ENCODE measurements around the gene PLEKHA7. TPM values are rescaled to one million over a fixed set of nuclear protein-coding genes. Genes with fewer than 3 reads are reported as not detected.

The PLEKHA7 gene
- total RNA-seq, 1 experiment from 2014 or later, result 18.4 TPM

GRCh38 chr11:16999116-16999515 is 15.1 kb downstream of the PLEKHA7 start:
- Histone ChIP-seq H3K27me3 (ENCODE audit: low read length) (no peaks in the 10 kb centered on the region), H3K9me2 (replicated peaks; ENCODE audit: low read length) (no peaks in the 10 kb centered on the region), H3K9ac (ENCODE audit: low read length) (no peak overlapping the region), H4K20me1 (ENCODE audit: low read length) (no peaks in the 10 kb centered on the region), H3K36me3 (ENCODE audit: low read depth, low read length) (0 out of 2 replicates have a peak, but pooled peaks cover 3% of the 10 kb centered on the region), H3K27ac (ENCODE audit: low read length) (no peak overlapping the region), H3K4me2 (ENCODE audit: low read length) (no peak overlapping the region), H3F3A (ENCODE audit: low read length, unreplicated experiment) (no peaks in the 10 kb centered on the region), H3K79me2 (ENCODE audit: low read length) (peaks cover 10% of the 10 kb centered on the region), H3K9me3 (ENCODE audit: low read length) (no peaks in the 10 kb centered on the region), H2AFZ (ENCODE audit: low read length) (no peak overlapping the region), H3K4me1 (ENCODE audit: insufficient read depth, low read length) (peaks cover 3% of the 10 kb centered on the region; the same call in 1 of the 2 replicates), H3K4me3 (ENCODE audit: low read length) (no peak overlapping the region)
- no peak for TF ChIP-seq EZH2 (IDR thresholded peaks at IDR 0.05; ENCODE audit: low read length, unreplicated experiment)
- no peak for TF ChIP-seq EZH2phosphoT487 (IDR thresholded peaks at IDR 0.05; ENCODE audit: borderline replicate concordance, low read length)
- TF ChIP-seq CTCF (conservative IDR thresholded peaks at IDR 0.05; ENCODE audit: low read depth, low read length), result no peak
- ChIA-PET POLR2A (ENCODE audit: unreplicated experiment) (no interaction called here), CTCF (no interaction called here)
- intact Hi-C loops (cut with micrococcal nuclease), result no loop called here
- no TSS peak for BruUV-seq (replicated peaks)
- ATAC-seq (no peak), DNase-seq (no peak)

GRCh38 chr11:16997624-16998023 is 16.6 kb downstream of the PLEKHA7 start:
- intact Hi-C loops (cut with micrococcal nuclease), result no loop called here
- TF ChIP-seq CTCF (conservative IDR thresholded peaks at IDR 0.05; ENCODE audit: low read depth, low read length) (no peak), EZH2 (IDR thresholded peaks at IDR 0.05; ENCODE audit: low read length, unreplicated experiment) (no peak), EZH2phosphoT487 (IDR thresholded peaks at IDR 0.05; ENCODE audit: borderline replicate concordance, low read length) (no peak)
- H3K79me2 ChIP-seq (ENCODE audit: low read length), result no peaks in the 10 kb centered on the region
- no peak overlapping the region for H3K4me3 ChIP-seq (ENCODE audit: low read length)
- H3K27me3 ChIP-seq (ENCODE audit: low read length), result no peaks in the 10 kb centered on the region
- BruUV-seq (replicated peaks), result no TSS peak
- no peaks in the 10 kb centered on the region for H3F3A ChIP-seq (ENCODE audit: low read length, unreplicated experiment)
- H3K36me3 ChIP-seq (ENCODE audit: low read depth, low read length), result no peaks in the 10 kb centered on the region
- no peak for ATAC-seq
- CTCF ChIA-PET, result no interaction called here
- H4K20me1 ChIP-seq (ENCODE audit: low read length), result no peaks in the 10 kb centered on the region
- H3K9me2 ChIP-seq (replicated peaks; ENCODE audit: low read length), result no peaks in the 10 kb centered on the region
- POLR2A ChIA-PET (ENCODE audit: unreplicated experiment), result no interaction called here
- H3K4me1 ChIP-seq (ENCODE audit: insufficient read depth, low read length), result no peaks in the 10 kb centered on the region
- no peak overlapping the region for H2AFZ ChIP-seq (ENCODE audit: low read length)
- DNase-seq, result no peak
- no peak overlapping the region for H3K9ac ChIP-seq (ENCODE audit: low read length)
- H3K4me2 ChIP-seq (ENCODE audit: low read length), result no peak overlapping the region
- H3K9me3 ChIP-seq (ENCODE audit: low read length), result no peaks in the 10 kb centered on the region
- no peak overlapping the region for H3K27ac ChIP-seq (ENCODE audit: low read length)

GRCh38 chr11:16993495-16993894 is 20.7 kb downstream of the PLEKHA7 start:
- POLR2A ChIA-PET (ENCODE audit: unreplicated experiment), result no interaction called here
- H3K9me2 ChIP-seq (replicated peaks; ENCODE audit: low read length), result no peaks in the 10 kb centered on the region
- no TSS peak for BruUV-seq (replicated peaks)
- TF ChIP-seq EZH2 (IDR thresholded peaks at IDR 0.05; ENCODE audit: low read length, unreplicated experiment), result no peak
- no peak for TF ChIP-seq CTCF (conservative IDR thresholded peaks at IDR 0.05; ENCODE audit: low read depth, low read length)
- TF ChIP-seq EZH2phosphoT487 (IDR thresholded peaks at IDR 0.05; ENCODE audit: borderline replicate concordance, low read length), result no peak
- no peaks in the 10 kb centered on the region for H3K27me3 ChIP-seq (ENCODE audit: low read length)
- H3K36me3 ChIP-seq (ENCODE audit: low read depth, low read length), result no peaks in the 10 kb centered on the region
- intact Hi-C loops (cut with micrococcal nuclease), result no loop called here
- H3K9me3 ChIP-seq (ENCODE audit: low read length), result no peaks in the 10 kb centered on the region
- no peaks in the 10 kb centered on the region for H3K4me1 ChIP-seq (ENCODE audit: insufficient read depth, low read length)
- no peaks in the 10 kb centered on the region for H3K79me2 ChIP-seq (ENCODE audit: low read length)
- ATAC-seq, result no peak
- H2AFZ ChIP-seq (ENCODE audit: low read length), result no peak overlapping the region
- DNase-seq, result no peak
- H3F3A ChIP-seq (ENCODE audit: low read length, unreplicated experiment), result no peaks in the 10 kb centered on the region
- H3K9ac ChIP-seq (ENCODE audit: low read length), result no peak overlapping the region
- CTCF ChIA-PET, result no interaction called here
- H3K4me3 ChIP-seq (ENCODE audit: low read length), result no peak overlapping the region
- no peak overlapping the region for H3K4me2 ChIP-seq (ENCODE audit: low read length)
- no peaks in the 10 kb centered on the region for H4K20me1 ChIP-seq (ENCODE audit: low read length)
- H3K27ac ChIP-seq (ENCODE audit: low read length), result no peak overlapping the region

All from PC-3 (cell line).